ENCODE results near the gene ADAMTS12. TPM values are rescaled to one million over a fixed set of nuclear protein-coding genes. Genes with fewer than 3 reads are reported as not detected.

ADAMTS12 gene
- polyA plus RNA-seq, 1 donor (not counting 4 experiments of a cell fraction or from before 2014, with no cell fraction given) = 0.49 TPM

- dilution Hi-C loops (cut with MboI; ENCODE audit: extremely low pct_ligation_motif_present, low sequenced_read_pairs) = no loop called here
These were observed 39.5 kb downstream of the ADAMTS12 start for GRCh38 chr5:33852319-33852718.

GRCh38 chr5:33850100-33850594, 41.6 kb downstream of the ADAMTS12 start:
- Histone ChIP-seq H2AFZ (ENCODE audit: control insufficient read depth, low read length) (no peak overlapping the region), H3K4me1 (ENCODE audit: control insufficient read depth, extremely low read depth, insufficient read depth, low read length) (no peaks in the 10 kb centered on the region), H3K4me3 (ENCODE audit: control insufficient read depth in 2 of 3, extremely low read depth in 1 of 3, insufficient read depth in 2 of 3, low read depth in 1 of 3, low read length in 3 of 3) (no peak overlapping the region), H3K4me2 (ENCODE audit: control insufficient read depth, extremely low read depth, insufficient read depth, low read depth, low read length) (no peak overlapping the region), H3K79me2 (ENCODE audit: control insufficient read depth, insufficient read depth, low read length) (no peaks in the 10 kb centered on the region), H3K9ac (ENCODE audit: control insufficient read depth, extremely low read depth, insufficient read depth, low read length) (no peak overlapping the region), H3K27ac (ENCODE audit: control insufficient read depth, insufficient read depth, low read length) (no peak overlapping the region), H4K20me1 (ENCODE audit: control insufficient read depth, extremely low read depth, insufficient read depth, low read length) (no peaks in the 10 kb centered on the region), H3K36me3 (ENCODE audit: control insufficient read depth in 2 of 2, extremely low read depth in 1 of 2, insufficient read depth in 2 of 2, low read length in 2 of 2) (no peaks in the 10 kb centered on the region), H3K9me3 (ENCODE audit: control insufficient read depth, low read depth, low read length) (no peaks in the 10 kb centered on the region), H3K27me3 (ENCODE audit: control insufficient read depth, extremely low read depth, insufficient read depth, low read length) (no peaks in the 10 kb centered on the region), H3K9me1 (ENCODE audit: control insufficient read depth, extremely low read depth, insufficient read depth, low read length) (no peaks in the 10 kb centered on the region)
- dilution Hi-C loops (cut with MboI; ENCODE audit: extremely low pct_ligation_motif_present, low sequenced_read_pairs) = no loop called here
- FAIRE-seq (no peak), DNase-seq (ENCODE audit: low read depth, low spot score) (no peak)
- TF ChIP-seq CTCF (optimal IDR thresholded peaks at IDR 0.05 in 1 of 3, IDR thresholded peaks at IDR 0.05 in 1 of 3, conservative IDR thresholded peaks at IDR 0.05 in 1 of 3; ENCODE audit: extremely low read depth in 1 of 3, insufficient read depth in 2 of 3, low read length in 3 of 3) (no peak), EZH2 (IDR thresholded peaks at IDR 0.05; ENCODE audit: low read length) (no peak)

More at GRCh38 chr5:33852319-33852718, 39.5 kb downstream of the ADAMTS12 start:
- Histone ChIP-seq H3K4me2 (ENCODE audit: control insufficient read depth, extremely low read depth, insufficient read depth, low read depth, low read length) (no peak overlapping the region), H3K79me2 (ENCODE audit: control insufficient read depth, insufficient read depth, low read length) (no peaks in the 10 kb centered on the region), H3K9me1 (ENCODE audit: control insufficient read depth, extremely low read depth, insufficient read depth, low read length) (no peaks in the 10 kb centered on the region), H3K9me3 (ENCODE audit: control insufficient read depth, low read depth, low read length) (no peaks in the 10 kb centered on the region), H3K36me3 (ENCODE audit: control insufficient read depth in 2 of 2, extremely low read depth in 1 of 2, insufficient read depth in 2 of 2, low read length in 2 of 2) (no peaks in the 10 kb centered on the region), H3K4me1 (ENCODE audit: control insufficient read depth, extremely low read depth, insufficient read depth, low read length) (no peaks in the 10 kb centered on the region), H3K4me3 (ENCODE audit: control insufficient read depth in 2 of 3, extremely low read depth in 1 of 3, insufficient read depth in 2 of 3, low read depth in 1 of 3, low read length in 3 of 3) (no peak overlapping the region), H4K20me1 (ENCODE audit: control insufficient read depth, extremely low read depth, insufficient read depth, low read length) (no peaks in the 10 kb centered on the region), H3K27ac (ENCODE audit: control insufficient read depth, insufficient read depth, low read length) (no peak overlapping the region), H3K27me3 (ENCODE audit: control insufficient read depth, extremely low read depth, insufficient read depth, low read length) (no peaks in the 10 kb centered on the region), H3K9ac (ENCODE audit: control insufficient read depth, extremely low read depth, insufficient read depth, low read length) (no peak overlapping the region), H2AFZ (ENCODE audit: control insufficient read depth, low read length) (no peak overlapping the region)
- no peak for DNase-seq (ENCODE audit: low read depth, low spot score)
- no peak for TF ChIP-seq EZH2 (IDR thresholded peaks at IDR 0.05; ENCODE audit: low read length)
- TF ChIP-seq CTCF (optimal IDR thresholded peaks at IDR 0.05 in 1 of 3, IDR thresholded peaks at IDR 0.05 in 1 of 3, conservative IDR thresholded peaks at IDR 0.05 in 1 of 3; ENCODE audit: extremely low read depth in 1 of 3, insufficient read depth in 2 of 3, low read length in 3 of 3) = no peak
- FAIRE-seq = no peak
